CD4-positive, alpha-beta T cell (primary cell): ENCODE data around the gene FHOD3. TPM values are rescaled to one million over a fixed set of nuclear protein-coding genes. Genes with fewer than 3 reads are reported as not detected.
A peak's percentile ranks its signal among the peaks of the same experiment; 100 is the strongest.

Experiments used
- ATAC-seq: fragments of 200-7000 bp; cut with Tn5 transposase; one replicate; pipeline ENCODE4 v1.10.0; 2022; ENCODE audit warnings: mild to moderate bottlenecking; ENCODE audit not compliant: poor library complexity
- CTCF ChIA-PET: fragments of 350-600 bp; sonication (Branson Sonifier 250); formaldehyde crosslinking; loops from one replicate; lab custom pipeline; 2021; ENCODE audit warnings: antibody characterized with exemption, inconsistent platforms; lab: Charles Lee
- POLR2A ChIA-PET: fragments of 350-600 bp; sonication (Branson Sonifier 250); formaldehyde crosslinking; loops from one replicate; lab custom pipeline; 2021; ENCODE audit warnings: antibody characterized with exemption, inconsistent platforms; lab: Charles Lee
- DNase-seq, 14 experiments: peaks; one replicate each; pipeline ENCODE4 v3.0.0-alpha.2; 2013 to 2020; ENCODE audit warnings: mixed read lengths in 2 of 14
- H3K27ac ChIP-seq, 2 donors: one replicate each; pipeline versions ENCODE4 v1.5.1 to v1.7.0; 2013; ENCODE audit warnings: low read length in 2 of 2, low read depth in 1 of 2, mild to moderate bottlenecking in 1 of 2
- H3K27me3 ChIP-seq, 2 experiments: 1 replicate in 1 of 2; 2 replicates in 1 of 2; pipeline versions ENCODE4 v1.6.1 to v1.7.0; 2013; ENCODE audit warnings: low read length in 2 of 2, control low read depth in 1 of 2, mild to moderate bottlenecking in 1 of 2, moderate library complexity in 1 of 2; ENCODE audit not compliant: insufficient read depth in 2 of 2, control insufficient read depth in 1 of 2
- H3K36me3 ChIP-seq: one replicate; pipeline ENCODE4 v1.6.1; 2013; ENCODE audit warnings: low read length, control low read depth; ENCODE audit not compliant: insufficient read depth
- H3K4me1 ChIP-seq: one replicate; pipeline ENCODE4 v1.6.1; 2013; ENCODE audit warnings: low read length, control low read depth; ENCODE audit not compliant: insufficient read depth
- H3K4me3 ChIP-seq: one replicate; pipeline ENCODE4 v1.5.1; 2013; ENCODE audit warnings: mild to moderate bottlenecking, low read length, moderate library complexity
- H3K9me3 ChIP-seq, 2 experiments: 1 replicate in 1 of 2; 2 replicates in 1 of 2; pipeline versions ENCODE4 v1.6.1 to v1.7.0; 2013; ENCODE audit warnings: low read length in 2 of 2, mild to moderate bottlenecking in 2 of 2, control low read depth in 1 of 2, moderate library complexity in 1 of 2; ENCODE audit not compliant: control insufficient read depth in 1 of 2, insufficient read depth in 1 of 2
- H3K27ac Mint-ChIP-seq: one replicate; pipeline ENCODE4 v1.8.0; 2020; ENCODE audit warnings: mixed read lengths
- H3K27me3 Mint-ChIP-seq: one replicate; pipeline ENCODE4 v1.8.0; 2021; ENCODE audit warnings: mixed read lengths
- H3K36me3 Mint-ChIP-seq: one replicate; pipeline ENCODE4 v1.8.0; 2021; ENCODE audit warnings: low read depth, mixed read lengths
- H3K4me1 Mint-ChIP-seq: one replicate; pipeline ENCODE4 v1.8.0; 2021; ENCODE audit warnings: low read depth, mixed read lengths
- H3K4me3 Mint-ChIP-seq: one replicate; pipeline ENCODE4 v1.8.0; 2020; ENCODE audit warnings: mild to moderate bottlenecking, mixed read lengths
- H3K9me3 Mint-ChIP-seq: one replicate; pipeline ENCODE4 v1.8.0; 2020; ENCODE audit warnings: mixed read lengths
- intact Hi-C, 2 experiments: fragments of 100-400 bp; cut with DNase I in 1 of 2; cut with micrococcal nuclease in 1 of 2; formaldehyde crosslinking; loops; one replicate each; pipeline versions ENCODE4 v1.15.1 to v1.9.0; 2023 to 2025; cut with DNase I, micrococcal nuclease
- total RNA-seq, 174 experiments: library from RNA in 2 of 174; stranded (reverse) in 2 of 174; gene quantifications; one replicate each; pipeline ENCODE4 v1.2.3 and lab custom pipeline; 2021 to 2026
- TF ChIP-seq, protein P1 (sequence below): fragments of 200-600 bp; IDR thresholded peaks from one replicate; pipeline ENCODE4 v1.8.0; 2022; ENCODE audit warnings: antibody characterized with exemption, mild to moderate bottlenecking

FHOD3 gene
- total RNA-seq, 2 experiments from 2014 or later = not detected

DNA sequence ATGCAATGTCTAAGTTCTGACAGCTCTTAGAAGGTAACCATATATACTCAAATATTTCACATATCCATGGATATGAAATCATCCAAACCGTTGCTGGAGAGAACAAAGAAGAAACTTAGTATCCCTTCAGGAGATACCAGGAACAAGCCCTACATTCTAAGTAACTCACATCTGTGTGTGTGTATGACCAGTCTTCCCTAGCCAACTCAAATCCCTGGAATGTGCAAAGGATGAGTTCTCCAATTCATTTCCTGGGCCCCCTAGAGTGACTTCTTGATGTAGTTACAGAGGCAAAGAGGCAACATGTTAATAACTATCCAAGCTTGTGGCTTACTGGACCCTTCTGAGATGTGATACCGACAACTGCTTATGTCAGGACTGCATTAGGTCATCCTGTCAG lies 511.2 kb downstream of the FHOD3 start:
- ATAC-seq (no peak), DNase-seq (no peak)
- Mint-ChIP-seq H3K27me3 (no peaks in the 10 kb centered on the region), H3K9me3 (no peaks in the 10 kb centered on the region), H3K27ac (no peak overlapping the region), H3K4me3 (no peak overlapping the region), H3K36me3 (peaks cover 70% of the 10 kb centered on the region), H3K4me1 (peaks cover 9% of the 10 kb centered on the region)
- H3K27ac ChIP-seq = no peak overlapping the region
- no peaks in the 10 kb centered on the region for H3K9me3 ChIP-seq
- no peaks in the 10 kb centered on the region for H3K27me3 ChIP-seq
- H3K4me3 ChIP-seq = no peak overlapping the region
- intact Hi-C loops = loop anchor here (1.0 to 5.0 kb wide), 4 partner anchors 120 to 791 kb away; no protein-coding TSS in a partner anchor
- H3K36me3 ChIP-seq = peaks cover 58% of the 10 kb centered on the region
- POLR2A ChIA-PET = no interaction called here
- CTCF ChIA-PET = interaction anchor here (0.9 to 1.2 kb wide), 2 partner anchors 20 to 791 kb away, joined by 3 read pairs; partner anchors contain the start of genes KIAA1328 and TPGS2
- TF ChIP-seq, protein P1, sequence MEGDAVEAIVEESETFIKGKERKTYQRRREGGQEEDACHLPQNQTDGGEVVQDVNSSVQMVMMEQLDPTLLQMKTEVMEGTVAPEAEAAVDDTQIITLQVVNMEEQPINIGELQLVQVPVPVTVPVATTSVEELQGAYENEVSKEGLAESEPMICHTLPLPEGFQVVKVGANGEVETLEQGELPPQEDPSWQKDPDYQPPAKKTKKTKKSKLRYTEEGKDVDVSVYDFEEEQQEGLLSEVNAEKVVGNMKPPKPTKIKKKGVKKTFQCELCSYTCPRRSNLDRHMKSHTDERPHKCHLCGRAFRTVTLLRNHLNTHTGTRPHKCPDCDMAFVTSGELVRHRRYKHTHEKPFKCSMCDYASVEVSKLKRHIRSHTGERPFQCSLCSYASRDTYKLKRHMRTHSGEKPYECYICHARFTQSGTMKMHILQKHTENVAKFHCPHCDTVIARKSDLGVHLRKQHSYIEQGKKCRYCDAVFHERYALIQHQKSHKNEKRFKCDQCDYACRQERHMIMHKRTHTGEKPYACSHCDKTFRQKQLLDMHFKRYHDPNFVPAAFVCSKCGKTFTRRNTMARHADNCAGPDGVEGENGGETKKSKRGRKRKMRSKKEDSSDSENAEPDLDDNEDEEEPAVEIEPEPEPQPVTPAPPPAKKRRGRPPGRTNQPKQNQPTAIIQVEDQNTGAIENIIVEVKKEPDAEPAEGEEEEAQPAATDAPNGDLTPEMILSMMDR = no peak
- H3K4me1 ChIP-seq = peaks cover 2% of the 10 kb centered on the region

GRCh38 chr18:36809590-36810381 lies 512.3 kb downstream of the FHOD3 start:
- no peaks in the 10 kb centered on the region for H3K9me3 ChIP-seq
- no peaks in the 10 kb centered on the region for H3K27me3 ChIP-seq
- H3K27ac ChIP-seq = no peak overlapping the region
- H3K4me3 ChIP-seq = no peak overlapping the region
- Mint-ChIP-seq H3K27ac (no peak overlapping the region), H3K4me3 (no peak overlapping the region), H3K27me3 (no peaks in the 10 kb centered on the region), H3K4me1 (peaks cover 14% of the 10 kb centered on the region), H3K36me3 (peaks cover 70% of the 10 kb centered on the region), H3K9me3 (no peaks in the 10 kb centered on the region)
- CTCF ChIA-PET = interaction anchor here (1.2 kb wide), 1 partner anchor 19 kb away, joined by 3 read pairs; the partner anchor contains the start of genes KIAA1328 and TPGS2
- peaks cover 57% of the 10 kb centered on the region for H3K36me3 ChIP-seq
- peaks cover 2% of the 10 kb centered on the region for H3K4me1 ChIP-seq
- TF ChIP-seq, protein P1 = peak; percentile 87
- intact Hi-C loops = loop anchor here (1.0 to 5.0 kb wide), 4 partner anchors 121 to 792 kb away; no protein-coding TSS in a partner anchor
- POLR2A ChIA-PET = interaction anchor here (0.5 kb wide), 1 partner anchor 12 kb away, joined by 3 read pairs; no protein-coding TSS in a partner anchor
- ATAC-seq = peak; percentile 98
- DNase-seq = peak in 12 of 14 experiments; percentile 5 to 79 (median 15)

GRCh38 chr18:36811430-36811829 lies 513.9 kb downstream of the FHOD3 start:
- ChIA-PET CTCF (interaction anchor here (0.5 to 0.6 kb wide), 2 partner anchors 21 to 1218 kb away, joined by 3 read pairs; no protein-coding TSS in a partner anchor), POLR2A (interaction anchor here (1.7 kb wide), 1 partner anchor 17 kb away, joined by 6 read pairs; the partner anchor contains the start of genes KIAA1328 and TPGS2)
- Histone ChIP-seq H3K9me3 (no peaks in the 10 kb centered on the region), H3K27me3 (no peaks in the 10 kb centered on the region), H3K4me1 (peaks cover 2% of the 10 kb centered on the region), H3K27ac (no peak overlapping the region), H3K36me3 (peaks cover 44% of the 10 kb centered on the region), H3K4me3 (no peak overlapping the region)
- Mint-ChIP-seq H3K27me3 (no peaks in the 10 kb centered on the region), H3K4me1 (peaks cover 14% of the 10 kb centered on the region), H3K4me3 (no peak overlapping the region), H3K27ac (no peak overlapping the region), H3K9me3 (no peaks in the 10 kb centered on the region), H3K36me3 (peaks cover 69% of the 10 kb centered on the region)
- TF ChIP-seq, protein P1 = no peak
- ATAC-seq (no peak), DNase-seq (no peak)
- intact Hi-C loops = no loop called here
